NCI-H345 treated with DMSO at 0.1 percent for 48 hours (cell line): ENCODE results near the gene SATB1.

ENCODE experiments used
- DNase-seq: peaks from one replicate; lab custom pipeline; 2025; ENCODE audit not compliant: unreplicated experiment; lab: John Stamatoyannopoulos, UW

The SATB1 gene

GRCh38 chr3:18432752-18433151, 7.6 kb upstream of the SATB1 start:
- no peak for DNase-seq

- no peak for DNase-seq
Observed at GRCh38 chr3:18431266-18431665, 6.1 kb upstream of the SATB1 start.

GRCh38 chr3:18428991-18429745, 4.0 kb upstream of the SATB1 start:
- DNase-seq, result no peak

GRCh38 chr3:18428036-18428435, 2.9 kb upstream of the SATB1 start:
- DNase-seq, result no peak

GRCh38 chr3:18426597-18427193, 1.6 kb upstream of the SATB1 start:
- no peak for DNase-seq

GRCh38 chr3:18425641-18426257, 610 bp upstream of the SATB1 start:
- no peak for DNase-seq

- DNase-seq, result no peak
Observed at GRCh38 chr3:18424213-18424728, 868 bp downstream of the SATB1 start.

- DNase-seq, result no peak
Observed at GRCh38 chr3:18423401-18424212, 1.5 kb downstream of the SATB1 start.

GRCh38 chr3:18422972-18423371, 2.2 kb downstream of the SATB1 start:
- DNase-seq, result no peak

- DNase-seq, result no peak
Observed at GRCh38 chr3:18420555-18420954, 4.6 kb downstream of the SATB1 start.

GRCh38 chr3:18419232-18419631, 5.9 kb downstream of the SATB1 start:
- DNase-seq, result no peak

GRCh38 chr3:18417904-18418572, 7.1 kb downstream of the SATB1 start:
- DNase-seq, result no peak

GRCh38 chr3:18416332-18416731, 8.8 kb downstream of the SATB1 start:
- no peak for DNase-seq

GRCh38 chr3:18415839-18416238, 9.3 kb downstream of the SATB1 start:
- DNase-seq, result no peak

GRCh38 chr3:18415167-18415566, 10.0 kb downstream of the SATB1 start:
- no peak for DNase-seq

GRCh38 chr3:18412684-18413083, 12.5 kb downstream of the SATB1 start:
- no peak for DNase-seq

- DNase-seq, result no peak
Observed at GRCh38 chr3:18411541-18411940, 13.6 kb downstream of the SATB1 start.

GRCh38 chr3:18410205-18410604, 14.9 kb downstream of the SATB1 start:
- no peak for DNase-seq

GRCh38 chr3:18409266-18409665, 15.9 kb downstream of the SATB1 start:
- DNase-seq, result no peak

GRCh38 chr3:18405141-18405540, 20.0 kb downstream of the SATB1 start:
- DNase-seq, result no peak

- DNase-seq, result no peak
Observed at GRCh38 chr3:18403061-18403460, 22.1 kb downstream of the SATB1 start.
